ENCODE data around the gene RAB26. TPM values are rescaled to one million over a fixed set of nuclear protein-coding genes. Genes with fewer than 3 reads are reported as not detected.
"Not testable (repeated sequence)": the region's sequence is repeated elsewhere in the genome, so short reads cannot be mapped to it uniquely, and the experiment has no call there.

Gene RAB26
- total RNA-seq, 4 donors from 2014 or later, result not detected

GRCh38 chr16:2122429-2122828, 26.0 kb upstream of the RAB26 start:
- Histone ChIP-seq H3K27ac (replicated peaks in 1 of 4) (peak overlapping the region; percentile 96 to 98 (median 97)), H3K9me3 (no peaks in the 10 kb centered on the region), H3K4me1 (peaks cover 65 to 98% (median 93%) of the 10 kb centered on the region in 4 donors), H3K4me3 (peak overlapping the region; percentile 30 to 47 (median 38)), H3K27me3 (no peaks in the 10 kb centered on the region), H3K36me3 (peaks cover 0 to under 1% (median 0%) of the 10 kb centered on the region in 4 donors)
- intact Hi-C loops (cut with DNase I), result no loop called here
- DNase-seq (ENCODE audit: extremely low spot score), result no peak
- WGBS, result 46% methylated on average over 9 of the region's 17 CpGs
- no peak for TF ChIP-seq EP300 (IDR thresholded peaks at IDR 0.05)
- TF ChIP-seq POLR2A (IDR thresholded peaks at IDR 0.05; ENCODE audit: low read depth), result no peak
- TF ChIP-seq POLR2AphosphoS5 (IDR thresholded peaks at IDR 0.05), result no peak
- no peak for TF ChIP-seq CTCF (IDR thresholded peaks at IDR 0.05)

- intact Hi-C loops (cut with DNase I), result not testable (repeated sequence)
- peak overlapping the region; percentile 22 to 50 (median 42) for H3K4me3 ChIP-seq
These were observed 25.3 kb upstream of the RAB26 start for GRCh38 chr16:2122934-2123683.

GRCh38 chr16:2123706-2124376, 24.6 kb upstream of the RAB26 start:
- H3K4me1 ChIP-seq, result peaks cover 74 to 96% (median 94%) of the 10 kb centered on the region in 4 donors
- H3K9me3 ChIP-seq; H3K27me3 ChIP-seq; DNase-seq (ENCODE audit: extremely low spot score); H3K36me3 ChIP-seq; intact Hi-C loops (cut with DNase I): not testable (repeated sequence)
- H3K4me3 ChIP-seq, result peak overlapping the region; percentile 44 to 61 (median 50)
- H3K27ac ChIP-seq (replicated peaks in 1 of 4), result peak overlapping the region; percentile 96 to 98 (median 97)
- no CpG with 5 or more reads among the region's 27 CpGs for WGBS

More at GRCh38 chr16:2122934-2123683, 25.3 kb upstream of the RAB26 start:
- Histone ChIP-seq H3K27ac (replicated peaks in 1 of 4) (peak overlapping the region; percentile 96 to 98 (median 97)), H3K4me1 (peaks cover 67 to 97% (median 92%) of the 10 kb centered on the region in 4 donors)
- H3K27me3 ChIP-seq; H3K9me3 ChIP-seq; H3K36me3 ChIP-seq; DNase-seq (ENCODE audit: extremely low spot score): not testable (repeated sequence)
- WGBS, result 15% methylated on average over 4 of the region's 26 CpGs
- TF ChIP-seq POLR2AphosphoS5 (IDR thresholded peaks at IDR 0.05), result peak; percentile 58 to 65

GRCh38 chr16:2124377-2124693, 24.1 kb upstream of the RAB26 start:
- H3K27me3 ChIP-seq; intact Hi-C loops (cut with DNase I); DNase-seq (ENCODE audit: extremely low spot score); H3K36me3 ChIP-seq; H3K9me3 ChIP-seq: not testable (repeated sequence)
- H3K4me3 ChIP-seq, result peak overlapping the region; percentile 44 to 61 (median 50)
- peak overlapping the region; percentile 96 to 98 (median 97) for H3K27ac ChIP-seq (replicated peaks in 1 of 4)
- H3K4me1 ChIP-seq, result peaks cover 76 to 96% (median 93%) of the 10 kb centered on the region in 4 donors
- 4% methylated on average over 4 of the region's 11 CpGs for WGBS

- peak overlapping the region; percentile 44 to 61 (median 50) for H3K4me3 ChIP-seq
- DNase-seq (ENCODE audit: extremely low spot score); H3K27me3 ChIP-seq; intact Hi-C loops (cut with DNase I); H3K9me3 ChIP-seq; H3K36me3 ChIP-seq: not testable (repeated sequence)
- peaks cover 76 to 96% (median 94%) of the 10 kb centered on the region in 4 donors for H3K4me1 ChIP-seq
- peak overlapping the region; percentile 96 to 98 (median 97) for H3K27ac ChIP-seq (replicated peaks in 1 of 4)
- WGBS, result 0% methylated on average over 5 of the region's 37 CpGs
- TF ChIP-seq POLR2AphosphoS5 (IDR thresholded peaks at IDR 0.05), result peak; percentile 67 to 87
These were observed 23.6 kb upstream of the RAB26 start for GRCh38 chr16:2124694-2125444.

GRCh38 chr16:2125609-2126008, 22.8 kb upstream of the RAB26 start:
- 33% methylated on average over 10 of the region's 11 CpGs for WGBS
- DNase-seq (ENCODE audit: extremely low spot score); H3K27me3 ChIP-seq; H3K36me3 ChIP-seq; intact Hi-C loops (cut with DNase I); H3K9me3 ChIP-seq: not testable (repeated sequence)
- H3K27ac ChIP-seq (replicated peaks in 1 of 4), result peak overlapping the region; percentile 96 to 98 (median 97)
- H3K4me1 ChIP-seq, result peaks cover 80 to 96% (median 94%) of the 10 kb centered on the region in 4 donors
- H3K4me3 ChIP-seq, result peak overlapping the region; percentile 44 to 61 (median 50)
